ENCODE measurements around the gene BMP8A.

BMP8A gene

DNA sequence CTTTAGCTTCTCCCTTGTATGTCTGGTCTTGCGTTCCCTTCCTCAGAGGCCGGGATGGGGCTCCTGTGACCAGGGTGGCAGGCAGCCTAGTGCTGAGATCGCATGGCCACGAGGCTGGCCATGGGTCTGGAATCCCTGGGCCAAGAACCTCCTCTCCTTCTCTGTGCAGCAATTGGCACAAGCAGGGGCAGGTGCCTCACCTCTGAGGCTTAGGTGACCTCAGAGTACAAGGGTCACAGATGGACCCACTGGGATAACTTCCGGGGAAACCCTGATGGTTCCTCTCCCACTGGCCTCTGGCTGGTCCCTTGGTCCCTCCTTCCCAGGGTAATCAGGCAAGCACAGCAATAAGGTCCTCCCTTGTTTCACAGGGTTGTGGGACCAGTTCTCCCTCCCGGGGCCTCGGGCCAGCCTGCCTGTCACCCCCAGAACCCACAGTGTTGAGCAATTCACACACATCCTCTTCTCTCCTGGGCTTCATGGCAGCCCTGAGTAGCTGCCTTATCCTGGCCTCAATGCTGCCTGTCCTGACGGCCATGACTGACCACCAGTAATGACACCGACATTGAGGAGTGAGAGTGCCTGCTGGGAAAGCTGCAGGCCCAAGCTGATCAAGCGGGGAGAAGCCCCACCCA lies 38.6 kb downstream of the BMP8A start:
- no peak for DNase-seq

DNA sequence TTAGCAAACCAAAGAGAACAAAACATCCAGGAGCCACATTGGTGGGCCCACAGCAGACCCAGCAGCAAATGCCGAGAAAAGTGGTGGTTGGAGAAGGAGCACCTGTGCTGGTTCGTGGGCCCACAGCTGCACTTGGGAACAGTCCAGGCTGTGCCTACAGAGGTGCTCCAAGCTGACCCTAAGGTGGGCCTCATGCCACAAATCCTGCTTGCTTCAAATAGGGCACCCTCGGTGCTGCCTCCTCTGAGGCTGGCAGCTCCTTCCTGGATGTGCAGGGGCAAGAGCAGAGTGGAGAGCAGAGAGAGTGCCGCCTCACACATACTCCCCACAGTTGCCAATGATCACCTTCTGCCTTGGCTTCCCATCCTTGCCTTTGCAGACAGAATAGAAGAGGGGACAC lies 40.1 kb downstream of the BMP8A start:
- DNase-seq = no peak

GRCh38 chr1:39533442-39533841 lies 42.0 kb downstream of the BMP8A start:
- DNase-seq = no peak

GRCh38 chr1:39538531-39539251 lies 47.3 kb downstream of the BMP8A start:
- DNase-seq = no peak

DNA sequence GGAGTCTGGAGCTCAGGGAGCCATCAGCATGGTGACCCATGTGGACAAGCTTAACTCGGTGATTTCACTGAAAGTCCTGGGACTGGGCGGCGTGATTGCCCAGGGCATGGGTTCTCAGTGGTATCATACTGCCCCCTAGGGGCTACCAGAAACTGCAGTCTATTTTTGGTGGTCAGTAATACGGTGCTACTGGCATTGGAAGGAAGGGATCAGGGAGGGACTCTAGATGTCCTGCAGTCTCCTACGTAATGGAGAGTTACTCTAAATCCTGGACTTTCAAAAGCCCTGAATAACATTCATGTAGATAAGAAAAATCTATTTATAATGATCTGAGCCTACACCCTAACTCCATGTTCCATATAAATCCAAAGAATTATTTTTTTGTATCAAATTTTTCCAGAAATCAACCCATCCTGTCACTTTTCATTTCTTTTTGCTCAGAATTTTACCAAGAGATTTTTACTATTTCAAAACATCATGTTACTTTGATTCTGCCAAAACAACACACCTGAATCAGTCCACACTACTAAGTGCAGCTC lies 47.9 kb downstream of the BMP8A start:
- peak; percentile 62 for DNase-seq

DNA sequence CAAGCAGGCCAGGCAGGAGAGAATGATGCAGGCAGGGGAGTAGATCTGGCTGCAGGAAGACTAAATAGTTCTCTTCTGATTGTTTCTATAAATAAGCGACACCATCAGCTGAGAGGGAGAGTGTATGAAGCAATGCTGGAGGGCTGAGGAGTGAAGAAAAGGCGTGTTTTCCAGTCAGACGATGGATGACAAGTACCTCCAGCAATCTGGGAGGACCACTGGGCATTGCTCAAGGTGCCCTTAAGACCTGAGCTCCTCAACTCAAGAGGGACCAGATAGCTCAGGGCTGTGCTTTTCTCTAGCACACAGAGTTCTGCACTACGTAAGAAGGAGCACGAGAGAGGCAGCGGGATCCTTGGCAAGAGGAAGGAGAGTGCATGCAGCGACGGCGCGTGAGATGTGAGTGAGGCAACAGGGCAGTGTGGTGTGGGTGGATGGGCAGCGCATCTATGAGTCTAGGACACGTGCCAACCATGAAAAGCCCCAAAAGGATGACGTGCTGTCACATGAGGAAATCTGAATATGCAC lies 49.1 kb downstream of the BMP8A start:
- DNase-seq = no peak

GRCh38 chr1:39542924-39543323 lies 51.5 kb downstream of the BMP8A start:
- DNase-seq = no peak

DNA sequence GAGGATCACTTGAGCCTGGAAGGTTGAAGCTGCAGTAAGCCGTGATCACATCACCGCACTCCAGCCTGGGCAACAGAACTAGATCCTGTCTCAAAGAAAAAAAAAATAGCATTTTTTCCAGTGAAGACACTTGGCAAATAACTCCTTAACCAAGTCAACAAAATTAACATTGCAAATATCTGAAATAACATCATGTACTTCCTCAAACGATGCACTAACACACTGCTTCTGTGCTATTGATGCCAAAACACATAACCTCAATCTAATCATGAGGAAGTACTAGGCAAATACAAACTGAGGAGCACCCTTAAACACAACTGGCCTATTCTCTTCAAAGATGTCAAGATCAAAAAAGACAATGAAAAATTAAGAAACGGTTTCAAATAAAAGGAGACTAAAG lies 52.9 kb downstream of the BMP8A start:
- DNase-seq = no peak

- no peak for DNase-seq
Observed at GRCh38 chr1:39545531-39545930, 54.1 kb downstream of the BMP8A start.

GRCh38 chr1:39554277-39554676 lies 62.8 kb downstream of the BMP8A start:
- DNase-seq = no peak

GRCh38 chr1:39561279-39561678 lies 69.8 kb downstream of the BMP8A start:
- DNase-seq = no peak

DNA sequence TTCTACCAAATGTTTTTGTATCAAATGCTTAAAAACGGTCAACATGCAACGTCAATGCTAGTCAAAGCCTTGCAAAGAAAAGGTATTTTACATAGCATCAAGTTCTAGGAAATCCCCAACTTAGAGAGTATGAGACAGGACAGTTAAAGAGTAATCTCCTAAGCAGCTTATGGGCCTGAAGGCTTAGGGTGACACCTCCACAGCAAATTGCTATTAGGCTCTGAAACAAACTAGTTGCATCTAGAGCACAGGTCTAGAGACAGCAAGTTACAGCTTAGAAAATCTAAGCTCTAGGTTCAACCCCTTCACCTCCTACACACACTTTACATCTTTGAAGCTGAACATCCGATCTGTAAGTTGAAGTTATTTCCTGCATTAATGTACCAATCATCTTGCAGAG lies 71.5 kb downstream of the BMP8A start:
- DNase-seq = no peak

- no peak for DNase-seq
Observed at GRCh38 chr1:39563669-39564068, 72.2 kb downstream of the BMP8A start.

- no peak for DNase-seq
Observed at GRCh38 chr1:39564340-39564739, 72.9 kb downstream of the BMP8A start.

DNA sequence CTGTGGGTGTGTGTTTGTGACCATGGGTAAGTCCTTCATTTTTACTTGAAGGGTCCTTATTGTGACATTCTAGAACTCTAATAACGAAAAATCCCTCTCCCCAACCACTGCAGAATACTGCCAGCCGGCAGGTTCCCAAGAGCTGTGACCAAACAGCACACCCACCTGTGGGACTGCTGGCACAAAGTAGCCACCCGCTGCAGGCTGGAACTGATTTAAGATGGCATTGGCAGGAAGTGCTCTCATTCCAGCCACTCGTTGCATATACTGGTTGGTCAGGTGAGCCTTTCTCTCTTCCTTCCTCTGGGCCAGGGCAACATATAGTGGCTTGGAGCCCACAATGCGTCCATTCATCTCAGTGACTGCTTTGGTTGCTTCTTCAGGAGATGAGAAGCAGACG lies 73.5 kb downstream of the BMP8A start:
- no peak for DNase-seq

DNA sequence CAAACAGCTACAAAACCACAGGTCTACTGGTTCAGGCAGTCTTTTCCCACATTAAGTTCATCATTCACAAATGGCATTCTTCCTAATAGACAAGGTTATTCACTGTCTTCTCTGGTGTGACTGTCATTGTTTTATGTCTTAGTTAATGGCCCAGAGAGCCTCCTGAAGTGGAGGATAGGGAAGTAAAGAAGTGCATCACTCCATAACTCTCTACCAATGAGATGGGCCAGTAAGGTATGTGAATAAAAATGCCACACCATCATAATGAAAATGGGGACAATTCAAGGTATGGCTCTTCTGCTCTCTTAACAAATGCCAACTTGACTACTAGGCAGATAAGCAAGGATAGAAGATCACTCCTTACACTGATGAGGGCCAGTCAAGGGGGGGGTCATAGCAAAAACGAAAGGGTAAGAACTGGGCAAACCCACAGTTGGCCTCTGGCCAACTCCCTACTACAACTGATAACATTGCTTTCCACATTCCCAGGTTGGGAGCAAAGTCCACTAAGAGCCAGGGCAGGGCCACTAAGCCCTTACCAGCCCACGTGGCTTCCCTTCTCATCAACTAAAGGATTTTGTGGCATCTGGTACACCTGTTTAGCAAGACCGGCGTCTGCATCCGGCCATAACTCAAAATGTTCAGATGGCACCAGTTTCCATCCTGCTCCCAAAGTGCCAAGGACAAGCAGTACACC lies 75.2 kb downstream of the BMP8A start:
- DNase-seq = no peak

GRCh38 chr1:39567302-39567701 lies 75.9 kb downstream of the BMP8A start:
- no peak for DNase-seq

DNA sequence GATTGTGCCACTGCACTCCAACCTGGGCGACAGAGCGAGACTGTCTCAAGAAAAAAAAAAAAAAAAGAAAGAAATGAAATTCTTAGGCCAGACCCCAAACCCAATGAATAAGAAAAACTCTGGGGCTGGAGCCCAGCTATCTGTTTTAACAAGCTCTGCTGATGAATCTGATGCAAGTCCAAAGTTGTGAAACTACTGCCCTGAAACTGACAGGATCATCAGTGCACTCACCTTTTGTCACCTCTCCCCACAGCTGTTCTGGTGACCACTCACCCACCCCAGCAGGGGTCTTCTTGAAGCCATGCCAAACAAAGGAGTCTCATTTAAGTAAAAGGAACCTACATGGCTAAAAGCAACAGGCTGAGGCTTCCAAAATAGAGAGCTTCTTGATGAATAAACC lies 76.8 kb downstream of the BMP8A start:
- no peak for DNase-seq

DNA sequence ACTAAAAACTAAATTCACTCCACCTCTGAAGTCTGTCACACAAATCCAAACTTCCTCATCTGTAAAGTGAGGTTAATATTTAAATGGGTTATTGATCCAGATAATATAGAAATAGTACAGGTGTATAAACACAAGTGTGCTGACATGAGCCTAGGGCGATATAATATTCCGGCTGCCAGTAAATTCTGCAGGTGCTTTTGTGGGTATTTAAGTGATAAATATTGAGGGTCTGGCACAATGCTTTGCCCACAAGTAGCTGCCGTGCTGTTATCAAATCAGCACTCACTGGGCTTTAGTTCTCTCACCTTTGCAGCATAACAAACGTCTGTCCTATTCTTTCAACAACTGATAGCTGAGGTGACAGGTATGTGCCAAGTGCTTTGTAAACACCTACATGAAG lies 77.6 kb downstream of the BMP8A start:
- DNase-seq = no peak

GRCh38 chr1:39570477-39571177 lies 79.2 kb downstream of the BMP8A start:
- no peak for DNase-seq

- DNase-seq = no peak
Observed at GRCh38 chr1:39571178-39571483, 79.7 kb downstream of the BMP8A start.

GRCh38 chr1:39572379-39573096 lies 81.1 kb downstream of the BMP8A start:
- no peak for DNase-seq

DNA sequence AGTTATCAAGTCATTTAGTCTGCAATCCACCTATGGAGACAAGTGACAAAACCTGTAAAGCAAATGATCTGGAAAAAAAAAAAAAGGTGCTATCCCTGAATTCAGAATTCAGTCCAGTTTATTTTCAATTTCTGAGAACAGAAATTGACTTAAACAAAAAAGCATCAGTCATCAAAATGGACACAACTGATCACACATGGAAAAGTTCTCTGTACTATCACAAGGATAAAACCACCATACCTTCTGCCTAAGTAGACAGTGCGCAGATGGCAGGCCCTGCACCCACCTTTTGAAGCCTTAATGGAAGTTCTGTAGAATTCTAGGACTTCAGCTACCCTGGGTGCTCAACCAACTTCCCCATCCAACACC lies 81.6 kb downstream of the BMP8A start:
- DNase-seq = no peak

Measured in NCI-H526 treated with DMSO at 0.1 percent for 48 hours (cell line).